Kidney glomerular epithelial cell (primary cell): ENCODE measurements around the gene ARHGAP44.

ENCODE experiments used
- DNase-seq: peaks from one replicate; lab custom pipeline; 2025; lab: John Stamatoyannopoulos, UW

The ARHGAP44 gene

DNA sequence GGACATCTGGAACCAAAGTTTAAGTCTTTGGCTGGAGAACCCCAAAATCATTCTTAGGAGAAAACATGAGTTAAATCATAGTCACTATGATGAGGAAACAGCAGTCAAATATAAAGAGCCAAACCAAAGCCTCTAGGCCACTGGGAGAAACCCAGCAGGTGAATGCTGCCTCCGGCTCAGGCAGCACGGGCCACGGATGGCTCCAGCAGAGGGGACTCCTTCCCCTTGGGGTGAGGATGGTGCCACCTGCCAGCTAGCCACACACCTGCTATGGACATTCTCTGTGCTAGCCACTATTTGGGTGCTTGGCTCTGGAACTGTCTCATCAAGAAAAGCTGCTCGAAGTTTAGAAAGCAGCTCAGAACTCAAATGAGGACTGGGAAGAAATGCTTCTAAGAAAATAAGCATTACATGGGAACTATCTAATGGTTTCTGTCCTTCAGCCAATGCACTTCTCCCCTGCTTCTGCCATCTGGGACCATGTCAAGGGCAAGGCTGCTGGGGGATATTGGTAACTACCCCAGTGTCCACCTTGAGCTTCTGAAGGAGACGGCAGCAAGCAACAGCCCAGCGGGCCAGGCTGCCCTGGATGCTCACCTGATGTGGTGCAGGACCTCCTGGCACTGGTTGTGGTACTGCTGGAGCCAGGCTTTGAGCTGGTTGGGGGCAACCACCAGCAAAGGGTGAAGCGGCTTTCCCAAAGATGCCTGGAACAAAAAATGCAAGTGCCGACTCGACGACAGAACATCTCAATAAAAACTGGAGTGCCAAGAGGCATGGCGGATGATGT lies 206.0 kb downstream of the ARHGAP44 start:
- DNase-seq = no peak

DNA sequence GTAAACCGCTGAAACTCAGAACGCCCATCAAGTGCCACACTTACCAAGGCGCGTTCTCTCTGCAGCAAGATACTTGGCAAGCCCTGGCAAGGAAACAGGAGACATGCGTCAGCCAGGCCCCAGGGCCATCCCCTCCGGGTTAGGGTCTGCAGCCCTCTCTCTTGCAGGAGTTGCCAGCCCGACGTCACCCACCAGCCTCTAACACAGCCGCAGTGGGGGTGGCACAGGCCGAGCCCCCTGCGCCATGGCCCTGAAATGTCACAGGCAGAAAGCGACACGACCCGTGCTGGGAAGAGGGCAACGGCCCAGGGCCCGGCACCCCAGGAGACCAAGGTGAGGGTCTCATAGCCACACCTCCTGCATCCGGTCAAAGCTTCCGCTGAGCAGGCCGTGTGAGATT lies 206.6 kb downstream of the ARHGAP44 start:
- no peak for DNase-seq

DNA sequence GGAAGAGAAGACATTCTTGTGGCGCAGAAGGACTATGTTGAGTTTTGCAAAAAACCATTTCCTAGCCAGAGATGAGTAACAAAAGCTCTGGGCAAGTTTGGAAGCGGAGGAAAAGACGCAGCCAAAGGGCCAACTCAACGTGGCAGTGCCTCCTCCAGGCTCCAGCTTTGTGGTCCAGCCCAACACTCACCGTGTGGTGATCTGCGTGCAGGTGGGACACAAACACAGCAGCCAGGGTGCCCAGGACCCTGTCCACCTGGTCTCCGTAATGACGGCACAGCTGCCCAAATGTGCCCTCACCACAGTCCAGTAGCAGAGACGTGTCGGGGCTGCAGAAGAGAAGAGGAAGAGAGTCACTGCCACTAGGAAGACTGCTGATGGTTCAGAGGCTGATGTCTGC lies 207.1 kb downstream of the ARHGAP44 start:
- DNase-seq = no peak

DNA sequence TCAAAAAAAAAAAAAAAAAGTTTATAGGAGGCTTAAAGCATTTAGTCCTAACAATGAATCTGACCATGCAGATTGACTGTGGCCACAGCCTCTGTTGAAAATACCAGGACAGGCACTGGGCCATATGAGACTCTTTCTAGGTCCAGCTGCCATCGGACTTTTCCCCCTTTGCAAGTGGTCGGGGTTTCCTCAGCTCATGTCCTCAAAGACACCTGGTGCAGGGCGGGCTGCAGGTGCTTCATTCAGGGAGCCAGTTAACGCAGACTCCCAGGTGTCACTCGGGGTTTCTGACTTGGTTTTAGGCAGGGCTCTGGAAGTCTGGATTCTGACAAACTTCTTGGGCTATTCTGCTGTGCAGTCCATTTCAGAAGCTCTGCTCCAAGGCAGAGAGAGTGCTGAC lies 207.6 kb downstream of the ARHGAP44 start:
- DNase-seq = no peak

DNA sequence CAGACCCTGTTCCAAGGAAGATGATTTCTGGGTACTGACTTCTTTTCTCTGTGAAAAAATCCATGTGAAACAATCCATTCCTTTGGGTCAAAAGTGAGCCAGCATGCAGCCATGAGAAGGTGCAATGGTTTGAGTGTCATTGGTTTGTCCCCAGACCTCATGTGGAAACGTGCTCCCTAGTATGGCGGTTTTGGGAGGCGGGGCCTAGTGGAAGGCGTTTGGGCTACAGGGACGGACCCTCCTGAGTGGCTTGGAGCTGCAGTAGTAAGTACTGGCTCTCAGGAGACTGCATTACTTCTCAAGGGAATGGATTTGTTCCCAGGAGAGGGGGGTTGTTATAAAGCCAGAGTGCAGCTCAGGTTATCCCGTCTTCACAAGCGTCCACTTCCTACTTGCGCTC lies 209.2 kb downstream of the ARHGAP44 start:
- no peak for DNase-seq

DNA sequence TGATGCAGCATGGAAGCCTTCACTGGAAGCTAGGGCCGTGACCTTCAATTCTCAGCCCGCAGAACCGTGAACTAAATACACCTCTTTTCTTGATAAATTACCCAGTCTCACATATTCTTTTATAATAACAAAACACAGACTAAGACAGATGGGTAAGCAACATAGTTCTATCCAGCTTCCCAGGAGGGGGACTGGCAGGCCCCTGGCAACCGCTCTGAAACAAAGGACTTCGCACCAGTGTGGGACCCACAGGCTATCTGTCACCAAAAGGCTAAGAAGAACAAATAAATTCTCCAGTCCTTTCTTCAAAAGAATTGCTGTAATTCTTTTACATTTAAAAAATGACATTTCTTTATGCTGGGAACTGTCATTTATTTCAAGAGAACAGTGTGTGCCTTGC lies 209.6 kb downstream of the ARHGAP44 start:
- no peak for DNase-seq

DNA sequence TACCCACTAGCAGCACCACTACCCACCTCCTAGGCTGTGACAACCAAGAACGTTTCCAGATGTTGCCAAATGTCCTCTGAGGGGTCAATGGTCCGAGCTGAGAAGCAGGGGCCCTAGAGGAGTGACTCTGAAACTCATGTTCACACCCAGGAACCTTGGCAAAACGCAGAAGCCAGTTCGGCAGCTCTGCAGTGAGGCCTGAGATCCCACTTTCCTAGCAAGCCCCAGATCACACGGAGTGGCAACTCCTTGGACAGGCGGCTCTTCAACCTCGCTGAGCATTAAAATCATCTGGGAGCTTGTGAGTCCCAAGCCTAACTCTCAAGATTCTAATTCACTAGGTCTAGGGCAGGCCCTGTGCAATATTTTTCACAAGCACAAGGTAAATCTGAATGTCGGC lies 211.3 kb downstream of the ARHGAP44 start:
- no peak for DNase-seq

DNA sequence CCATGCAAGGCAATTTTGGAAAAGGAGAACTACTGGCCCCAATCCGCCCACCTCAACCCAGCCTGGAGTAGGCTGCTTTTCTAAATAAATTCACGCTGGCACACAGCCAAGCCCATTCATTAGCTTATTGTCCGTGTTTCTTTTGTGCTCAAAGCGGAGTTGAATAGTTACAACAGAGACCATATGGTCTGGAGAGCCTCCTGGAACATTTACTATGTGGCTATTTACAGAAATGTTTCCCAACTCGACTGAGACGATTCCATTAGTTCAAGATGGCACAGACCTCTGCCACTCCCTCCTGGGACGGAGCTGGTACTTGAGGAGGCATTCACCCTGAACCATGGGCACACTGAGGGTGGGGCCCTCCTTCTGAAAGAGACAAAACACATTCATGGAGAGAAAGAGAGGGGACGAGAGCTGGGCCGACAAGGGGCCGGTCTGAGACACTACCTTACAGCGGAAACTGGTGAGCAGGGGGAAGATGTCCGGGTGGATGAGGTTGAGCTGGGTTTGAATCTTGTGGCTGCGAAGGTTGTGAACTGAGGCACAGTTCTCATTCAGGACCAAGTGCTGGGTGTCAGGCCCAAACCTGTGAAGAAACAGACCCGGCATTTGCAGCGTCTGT lies 212.8 kb downstream of the ARHGAP44 start:
- no peak for DNase-seq

DNA sequence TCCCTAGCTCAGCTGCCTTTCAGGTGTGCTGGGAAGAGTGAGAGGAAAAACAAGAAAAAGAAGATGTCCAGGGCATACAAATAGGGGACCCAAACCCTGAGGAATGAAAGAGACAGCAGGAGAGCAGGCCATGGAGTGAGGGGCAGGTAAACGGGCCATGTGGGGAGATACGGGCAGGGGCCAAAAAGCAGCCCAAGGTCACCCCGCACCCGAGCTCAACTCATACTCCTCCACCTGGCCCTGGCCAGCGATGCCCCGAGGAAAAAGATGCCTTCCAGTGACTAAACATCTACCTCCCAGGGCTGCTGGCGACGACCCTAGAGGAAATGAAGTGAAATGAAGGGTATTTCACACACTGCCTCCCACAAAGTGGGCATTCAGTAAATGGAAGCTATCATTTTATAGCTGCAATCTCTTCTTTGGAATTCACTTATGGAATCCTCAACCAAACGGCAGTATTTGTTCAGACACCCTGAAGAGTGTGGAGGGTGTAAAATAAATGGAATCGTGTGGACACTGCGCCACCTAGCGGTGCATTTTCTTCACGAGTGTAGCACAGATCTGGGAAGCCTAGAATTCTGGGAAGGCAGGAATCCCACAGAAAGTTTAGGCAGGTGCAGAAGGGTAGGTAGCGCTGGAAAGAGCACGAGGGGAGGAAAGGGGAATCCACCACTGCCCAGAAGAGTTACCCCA lies 213.6 kb downstream of the ARHGAP44 start:
- peak; percentile 72 for DNase-seq

DNA sequence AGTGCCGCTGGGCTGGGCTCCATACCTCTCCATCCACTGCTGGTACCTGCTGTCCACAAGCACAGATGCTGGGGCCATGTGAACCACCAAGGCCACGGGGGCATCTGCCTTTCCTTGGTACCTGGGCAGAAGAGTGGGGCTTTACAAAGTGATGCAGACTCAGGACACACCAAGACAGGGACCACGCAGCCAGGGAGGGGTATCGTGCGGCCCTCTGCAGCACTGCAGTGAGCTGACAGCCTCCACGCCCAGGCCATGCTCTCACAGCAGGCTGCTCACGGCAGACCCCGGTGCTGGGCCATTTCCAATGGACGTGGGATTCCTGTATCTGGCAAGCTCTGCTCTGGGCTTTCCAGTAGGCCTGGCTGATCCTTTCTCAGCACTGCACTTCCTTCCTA lies 214.2 kb downstream of the ARHGAP44 start:
- no peak for DNase-seq

DNA sequence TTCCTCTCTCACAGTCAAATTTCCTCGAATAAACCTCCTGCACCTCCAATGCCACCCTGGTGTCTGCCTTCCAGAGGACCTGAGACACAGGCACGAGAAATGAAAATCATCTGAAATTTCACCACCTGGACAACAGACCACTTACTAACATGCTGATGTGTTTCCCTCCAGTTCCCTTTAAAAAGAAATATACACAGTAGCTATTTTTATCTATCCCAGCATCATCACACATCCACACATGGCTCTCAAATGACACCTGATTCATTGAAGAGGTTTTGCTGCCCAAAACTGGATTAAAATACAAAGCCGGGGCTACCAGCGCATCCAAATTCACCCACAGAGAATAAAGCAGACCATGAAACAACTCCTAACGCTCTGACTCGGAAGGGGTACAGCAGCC lies 214.6 kb downstream of the ARHGAP44 start:
- no peak for DNase-seq

DNA sequence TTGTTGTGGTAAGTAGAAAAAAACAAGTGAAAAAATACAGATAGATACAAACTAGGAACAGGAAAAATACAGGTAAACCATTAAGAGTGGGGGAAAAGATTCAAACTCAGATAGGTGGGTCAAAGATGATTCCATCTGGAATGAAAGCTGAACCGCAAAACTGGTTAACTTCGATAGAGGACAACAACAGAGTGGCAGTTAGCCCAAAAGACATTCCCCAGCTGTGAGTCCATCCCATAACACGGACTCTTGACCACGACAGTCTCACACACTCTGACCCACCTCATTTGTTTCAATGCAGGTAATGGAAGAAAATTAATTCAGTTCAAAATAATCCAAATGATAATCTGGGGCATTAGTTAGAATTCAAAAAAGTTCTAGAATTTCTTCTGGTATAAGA lies 215.0 kb downstream of the ARHGAP44 start:
- no peak for DNase-seq

DNA sequence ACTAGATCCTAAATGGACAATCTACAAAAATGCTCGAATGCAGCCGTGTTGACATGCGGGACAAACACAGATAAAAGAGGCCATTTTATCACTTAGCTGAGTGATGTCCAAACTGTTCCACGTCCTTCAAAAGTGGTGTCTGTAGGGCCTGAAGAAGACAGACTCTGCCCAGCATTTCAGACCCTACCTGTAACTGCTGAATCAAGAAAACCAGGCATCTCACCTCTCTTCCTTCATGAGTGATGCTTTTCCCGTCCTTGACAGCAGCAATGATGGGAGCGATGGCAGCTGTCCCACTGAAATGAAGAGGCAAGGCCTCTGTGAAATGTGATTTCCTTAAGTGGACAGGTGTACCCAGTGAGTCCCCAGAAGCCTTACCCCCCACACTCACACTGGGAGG lies 216.2 kb downstream of the ARHGAP44 start:
- DNase-seq = no peak

DNA sequence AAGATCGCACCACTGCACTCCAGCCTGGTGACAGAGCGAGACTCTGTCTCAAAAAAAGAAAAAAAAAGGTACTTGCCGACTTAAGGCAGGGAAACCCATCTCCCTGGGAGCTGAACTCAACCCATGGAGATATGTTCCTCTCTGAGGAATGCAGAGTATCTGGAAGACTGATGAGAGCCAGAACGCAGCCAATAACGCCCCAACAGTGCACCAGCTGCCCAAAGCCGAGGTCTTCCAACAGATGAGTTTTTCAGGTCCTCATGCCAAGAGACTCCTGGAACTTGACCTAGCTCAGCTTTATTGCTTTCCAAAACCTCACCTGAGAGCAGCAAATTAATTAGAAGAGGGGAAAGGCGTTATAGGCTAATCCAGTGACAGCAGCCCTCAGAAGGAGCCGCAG lies 219.2 kb downstream of the ARHGAP44 start:
- no peak for DNase-seq

DNA sequence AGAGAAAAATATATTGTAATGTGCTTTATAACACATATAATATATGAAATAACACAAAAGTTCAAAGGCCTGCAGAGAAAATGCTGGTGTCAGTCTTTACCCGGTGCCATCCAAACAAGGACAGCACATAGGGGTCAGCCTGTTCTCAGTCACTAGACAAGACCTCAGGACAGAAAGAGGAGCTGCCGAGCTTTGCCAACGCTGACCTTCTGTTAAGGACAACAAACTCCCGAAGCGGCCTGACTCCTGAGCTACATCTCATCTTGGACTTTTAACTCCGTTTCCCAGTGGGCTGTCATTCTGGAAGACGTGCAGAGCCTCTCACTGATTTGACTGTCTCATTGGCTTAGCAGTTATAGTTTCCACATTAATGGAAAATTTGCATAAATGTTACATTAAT lies 221.7 kb downstream of the ARHGAP44 start:
- no peak for DNase-seq

DNA sequence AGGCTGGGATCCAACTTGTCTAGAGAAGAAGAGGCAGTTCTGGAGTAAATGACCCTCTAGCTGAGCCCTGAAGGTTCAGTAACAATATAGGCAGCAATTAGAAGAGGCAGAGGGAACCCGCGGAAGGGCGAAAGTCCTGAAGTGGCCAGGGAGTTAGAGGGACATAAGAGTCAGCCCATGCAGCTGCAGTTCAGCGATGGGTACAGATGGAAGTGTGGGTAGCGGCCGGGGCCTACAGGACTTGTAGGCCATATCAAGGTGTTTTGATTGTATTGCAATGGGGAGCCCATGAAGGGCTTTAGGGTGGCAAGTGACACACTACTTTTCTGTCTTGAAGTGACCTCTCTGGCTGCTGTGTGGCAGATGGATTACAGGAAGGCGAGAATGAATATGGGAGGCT lies 225.5 kb downstream of the ARHGAP44 start:
- DNase-seq = no peak

DNA sequence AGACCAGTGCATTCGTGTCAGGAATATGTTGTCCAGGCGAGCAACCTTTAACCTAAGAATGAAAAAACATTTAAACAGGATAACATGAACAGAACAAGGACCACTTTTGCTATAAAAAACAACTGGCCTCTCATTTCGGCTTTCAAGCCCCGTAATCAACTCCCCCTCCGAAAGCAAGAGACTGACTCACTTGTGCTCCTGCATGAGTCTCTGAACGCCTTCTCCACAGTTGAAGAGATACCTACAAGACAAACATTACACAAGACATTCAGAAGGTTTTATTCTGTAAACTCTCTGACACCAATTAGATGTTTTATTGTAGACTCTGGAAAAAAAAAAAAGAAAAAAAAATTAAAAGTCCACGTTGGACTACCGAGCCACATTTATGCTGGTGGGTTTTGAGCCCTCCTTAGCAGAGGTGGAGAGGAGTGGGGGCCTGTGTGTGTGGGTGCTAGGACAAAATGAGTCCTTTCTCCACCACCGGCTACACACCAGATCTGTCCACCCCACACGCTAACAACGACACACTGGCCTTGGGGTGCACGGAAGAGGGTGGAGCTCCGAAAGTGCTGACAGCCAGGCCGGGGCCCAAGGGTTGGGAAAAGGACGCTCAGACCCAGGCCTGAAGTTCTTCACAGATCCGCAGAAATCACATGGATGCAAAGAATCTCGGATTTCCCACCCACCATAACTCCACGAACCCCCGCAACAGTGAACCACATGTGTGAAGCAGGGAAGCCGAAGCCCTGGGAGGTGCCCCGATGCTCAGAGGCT lies 227.8 kb downstream of the ARHGAP44 start:
- peak; percentile 8 for DNase-seq

DNA sequence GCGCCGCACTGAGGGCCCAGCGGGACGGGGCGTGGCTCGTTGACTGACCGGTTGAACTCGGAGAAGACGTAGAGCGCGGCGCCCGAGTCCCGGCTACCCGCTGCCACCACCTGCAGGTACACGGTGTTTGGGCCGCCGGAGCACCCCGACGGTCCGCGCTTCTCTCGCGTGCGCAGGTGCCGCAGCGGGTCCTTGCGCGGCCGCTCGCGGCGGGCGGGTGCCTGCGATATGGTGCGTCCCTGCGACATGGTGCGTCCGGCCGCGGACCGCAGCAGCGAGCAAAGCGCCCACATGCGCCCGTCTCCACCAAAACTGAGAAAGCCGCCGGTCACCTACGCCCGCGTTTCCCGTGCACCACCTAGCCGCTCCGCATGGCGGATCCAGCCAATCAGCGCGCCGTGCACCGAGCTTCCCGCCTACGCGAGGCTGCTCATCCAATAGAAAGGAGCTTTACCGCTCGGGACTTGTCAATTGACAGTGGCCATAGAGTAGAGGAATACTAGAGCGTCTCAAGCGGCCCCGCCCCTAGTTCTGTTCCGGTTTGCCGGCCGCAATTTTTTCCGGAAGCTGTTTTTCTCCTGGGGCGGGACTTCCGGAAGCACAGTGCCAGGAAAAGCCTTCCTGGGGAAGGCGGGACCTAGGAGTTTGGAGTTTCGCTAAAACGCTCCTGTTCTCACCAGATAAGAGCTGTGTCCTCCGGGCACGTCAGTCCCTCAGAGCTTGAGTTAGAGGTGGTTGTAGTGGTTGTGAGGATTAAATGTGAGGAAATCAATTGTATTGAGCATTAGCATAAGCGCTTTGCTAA lies 228.6 kb downstream of the ARHGAP44 start, which contains the start of gene ELAC2:
Gene ELAC2, minus strand, starts transcription at position 373 of the 805 bp plus-strand sequence. Its CDS starts 80 bp downstream, at position 293.
- DNase-seq = peak; percentile 97

DNA sequence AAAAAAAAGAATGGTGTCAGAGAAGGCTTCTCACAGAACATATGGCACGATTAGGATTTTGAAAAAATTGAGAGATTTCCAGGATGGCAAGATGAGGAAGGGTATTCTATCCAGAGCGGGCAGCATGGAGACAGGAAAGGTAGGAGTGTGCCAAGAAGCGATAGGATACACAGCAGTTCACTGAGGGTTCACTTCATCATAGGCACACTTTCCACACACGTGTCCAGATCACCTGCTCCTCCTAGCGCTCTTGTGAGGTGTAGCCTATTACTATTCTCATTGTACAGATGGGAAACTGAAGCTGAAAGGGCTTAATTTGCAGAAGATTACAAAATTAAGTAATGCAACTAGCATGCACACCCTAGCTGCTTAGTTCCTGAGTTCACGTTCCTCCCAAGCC lies 234.7 kb downstream of the ARHGAP44 start:
- no peak for DNase-seq

DNA sequence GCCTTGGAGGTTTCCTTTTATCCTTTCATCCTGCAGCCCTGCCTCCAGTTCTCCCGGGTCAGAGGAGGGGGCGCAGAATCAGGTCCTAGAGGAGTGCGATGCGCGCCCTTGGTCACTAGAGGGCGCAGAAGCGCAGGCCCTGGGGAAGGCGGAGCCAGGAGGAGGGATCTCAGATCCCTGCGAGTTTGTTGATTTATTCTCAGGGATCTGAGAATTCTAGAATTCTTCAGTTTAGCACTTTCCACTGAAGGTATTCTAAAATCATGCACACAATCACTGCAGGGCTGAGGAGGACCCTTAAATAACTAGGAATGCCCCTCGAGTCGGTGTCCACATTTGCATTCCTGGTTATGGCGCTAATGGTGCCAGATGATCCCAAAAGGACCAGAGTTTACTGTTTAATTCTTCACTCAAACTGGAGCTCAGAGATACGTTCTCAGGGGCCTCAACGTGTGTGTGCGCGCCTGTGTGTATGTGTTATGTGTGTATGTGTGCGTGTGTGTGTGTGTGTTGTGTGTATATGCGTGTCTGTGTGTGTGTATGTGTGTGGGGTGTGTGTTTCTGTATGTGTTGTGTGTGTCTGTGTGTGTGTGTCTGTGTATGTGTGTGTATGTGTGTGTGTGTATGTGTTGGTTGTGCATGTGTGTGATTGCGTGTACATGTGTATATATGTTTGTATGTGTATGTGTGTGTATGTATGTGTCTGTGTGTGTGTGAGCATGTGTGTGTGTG lies 235.4 kb downstream of the ARHGAP44 start:
- peak; percentile 45 for DNase-seq

DNA sequence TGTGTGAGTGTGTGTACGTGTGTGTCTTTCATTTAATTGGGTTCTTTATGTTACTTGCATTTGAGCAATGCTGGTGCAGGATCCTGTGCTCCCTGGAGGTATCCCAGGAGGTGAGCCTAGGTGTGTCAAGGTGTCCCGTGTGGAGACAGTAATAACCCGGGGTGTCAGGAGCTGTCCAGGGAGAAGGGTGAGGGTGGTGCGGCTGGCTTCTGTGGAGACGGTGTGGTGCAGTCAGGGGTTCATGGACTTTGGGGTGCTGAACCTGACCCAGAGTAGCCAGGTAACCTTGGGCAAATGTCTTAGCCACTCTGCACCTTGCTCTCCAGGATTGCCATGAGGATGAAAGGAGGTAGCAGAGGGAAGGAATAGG lies 235.9 kb downstream of the ARHGAP44 start:
- no peak for DNase-seq
